Mesenchymal stem cell (in vitro differentiated cells and primary cell): Measurements from ENCODE around the gene IL1RAPL2.
A peak's percentile ranks its signal among the peaks of the same experiment; 100 is the strongest.

ENCODE experiments used
- DNase-seq: peaks from one replicate; pipeline ENCODE4 v3.0.0-alpha.2; 2013
- H2AFZ ChIP-seq: one replicate; pipeline ENCODE4 v1.6.1; 2013; ENCODE audit warnings: low read depth, mild to moderate bottlenecking, control low read depth, inconsistent platforms, low read length, moderate library complexity
- H2AK5ac ChIP-seq: 2 replicates; pipeline ENCODE4 v1.6.1; 2013; ENCODE audit warnings: low read length, moderate library complexity, mild to moderate bottlenecking, inconsistent platforms; ENCODE audit not compliant: severe bottlenecking
- H2BK120ac ChIP-seq: one replicate; pipeline ENCODE4 v1.6.1; 2013; ENCODE audit warnings: low read depth, mild to moderate bottlenecking, inconsistent platforms, low read length, moderate library complexity
- H2BK12ac ChIP-seq, 2 experiments: one replicate each; pipeline ENCODE4 v1.6.1; 2013; ENCODE audit warnings: inconsistent platforms in 2 of 2, low read length in 2 of 2, mild to moderate bottlenecking in 2 of 2, moderate library complexity in 2 of 2, control low read depth in 1 of 2
- H2BK15ac ChIP-seq: one replicate; pipeline ENCODE4 v1.6.1; 2013; ENCODE audit warnings: mild to moderate bottlenecking, low read depth, inconsistent platforms; ENCODE audit not compliant: poor library complexity, severe bottlenecking
- H2BK5ac ChIP-seq: 2 replicates; pipeline ENCODE4 v1.6.1; 2013; ENCODE audit warnings: low read depth, mild to moderate bottlenecking, low read length, control low read depth, inconsistent platforms; ENCODE audit not compliant: poor library complexity, severe bottlenecking
- H3K14ac ChIP-seq, 2 experiments: one replicate each; pipeline ENCODE4 v1.6.1; 2013; ENCODE audit warnings: inconsistent platforms in 2 of 2, low read length in 2 of 2, control low read depth in 1 of 2, mild to moderate bottlenecking in 1 of 2, moderate library complexity in 1 of 2
- H3K18ac ChIP-seq, 2 experiments: one replicate each; pipeline ENCODE4 v1.6.1; 2013; ENCODE audit warnings: inconsistent platforms in 2 of 2, low read length in 2 of 2, control low read depth in 1 of 2, low read depth in 1 of 2, mild to moderate bottlenecking in 1 of 2
- H3K23ac ChIP-seq, 2 experiments: one replicate each; pipeline ENCODE4 v1.6.1; 2013; ENCODE audit warnings: inconsistent platforms in 2 of 2, low read length in 2 of 2, mild to moderate bottlenecking in 2 of 2, moderate library complexity in 2 of 2, control low read depth in 1 of 2
- H3K27ac ChIP-seq: 2 replicates; pipeline ENCODE4 v1.5.1; 2013; ENCODE audit warnings: mild to moderate bottlenecking, moderate library complexity, low read length, control low read depth, inconsistent platforms; ENCODE audit not compliant: poor library complexity, severe bottlenecking
- H3K27me3 ChIP-seq, 2 experiments: 2 replicates each; pipeline versions ENCODE4 v1.6.1 to v1.7.0; 2013; ENCODE audit warnings: low read length in 2 of 2, mild to moderate bottlenecking in 2 of 2, moderate library complexity in 2 of 2, control low read depth in 1 of 2, inconsistent platforms in 1 of 2; ENCODE audit not compliant: control insufficient read depth in 1 of 2, insufficient read depth in 1 of 2
- H3K36me3 ChIP-seq, 2 experiments: 2 replicates each; pipeline versions ENCODE4 v1.6.1 to v1.7.0; 2013; ENCODE audit warnings: low read length in 2 of 2, control low read depth in 1 of 2, inconsistent platforms in 1 of 2, low read depth in 1 of 2, mild to moderate bottlenecking in 1 of 2; ENCODE audit not compliant: insufficient read depth in 2 of 2, control insufficient read depth in 1 of 2
- H3K4ac ChIP-seq, 2 experiments: one replicate each; pipeline ENCODE4 v1.6.1; 2013; ENCODE audit warnings: inconsistent platforms in 2 of 2, low read length in 2 of 2, mild to moderate bottlenecking in 2 of 2, moderate library complexity in 2 of 2, control low read depth in 1 of 2, low read depth in 1 of 2
- H3K4me1 ChIP-seq: 2 replicates; pipeline ENCODE4 v1.6.1; 2013; ENCODE audit warnings: low read depth, low read length, control low read depth; ENCODE audit not compliant: control insufficient read depth, insufficient read depth
- H3K4me2 ChIP-seq: 2 replicates; pipeline ENCODE4 v1.6.1; 2013; ENCODE audit warnings: low read length, mild to moderate bottlenecking, inconsistent platforms; ENCODE audit not compliant: poor library complexity, severe bottlenecking
- H3K4me3 ChIP-seq, 2 experiments: 2 replicates each; pipeline versions ENCODE4 v1.5.1 to v1.7.0; 2013; ENCODE audit warnings: low read length in 2 of 2, mild to moderate bottlenecking in 2 of 2, control low read depth in 1 of 2, low read depth in 1 of 2; ENCODE audit not compliant: insufficient read depth in 1 of 2
- H3K79me1 ChIP-seq: replicated peaks from 2 replicates; pipeline ENCODE4 v1.6.1; 2013; ENCODE audit warnings: mild to moderate bottlenecking, control low read depth, low read length, inconsistent platforms; ENCODE audit not compliant: poor library complexity, severe bottlenecking
- H3K9ac ChIP-seq: 2 replicates; pipeline ENCODE4 v1.7.0; 2013; ENCODE audit warnings: mild to moderate bottlenecking, low read length, moderate library complexity
- H3K9me3 ChIP-seq: 2 replicates; pipeline ENCODE4 v1.7.0; 2013; ENCODE audit warnings: mild to moderate bottlenecking, low read length; ENCODE audit not compliant: control insufficient read depth
- H4K8ac ChIP-seq: one replicate; pipeline ENCODE4 v1.6.1; 2013; ENCODE audit warnings: inconsistent platforms, mild to moderate bottlenecking, low read length, moderate library complexity
- H4K91ac ChIP-seq: one replicate; pipeline ENCODE4 v1.6.1; 2013; ENCODE audit warnings: mild to moderate bottlenecking, low read length, inconsistent platforms
- WGBS: methylation state at CpG from one replicate; pipeline ENCODE4 v1.1.7; 2013; ENCODE audit warnings: mixed read lengths; 5-methylcytosine and 5-hydroxymethylcytosine counted together

IL1RAPL2 gene

GRCh38 chrX:105136786-105137185, 570.8 kb downstream of the IL1RAPL2 start:
- Histone ChIP-seq H3K79me1 (no peaks in the 10 kb centered on the region), H4K91ac (no peak overlapping the region), H2BK120ac (no peak overlapping the region), H3K18ac (no peak overlapping the region), H3K36me3 (no peaks in the 10 kb centered on the region), H3K4me2 (no peak overlapping the region), H2BK5ac (no peak overlapping the region), H3K9me3 (no peaks in the 10 kb centered on the region), H3K4me1 (no peaks in the 10 kb centered on the region), H4K8ac (no peak overlapping the region), H3K14ac (no peak overlapping the region), H3K4ac (no peak overlapping the region), H3K9ac (no peak overlapping the region), H2AFZ (no peak overlapping the region), H3K27me3 (no peaks in the 10 kb centered on the region), H2BK15ac (no peak overlapping the region), H3K23ac (no peak overlapping the region), H2BK12ac (no peak overlapping the region), H3K27ac (no peak overlapping the region), H2AK5ac (no peak overlapping the region), H3K4me3 (no peak overlapping the region)
- DNase-seq = no peak

- DNase-seq = no peak
- no peak overlapping the region for H4K91ac ChIP-seq
- H2BK120ac ChIP-seq = no peak overlapping the region
- H2BK5ac ChIP-seq = no peak overlapping the region
- H3K36me3 ChIP-seq = no peaks in the 10 kb centered on the region
- no peaks in the 10 kb centered on the region for H3K4me1 ChIP-seq
- no peaks in the 10 kb centered on the region for H3K27me3 ChIP-seq
- no peak overlapping the region for H3K9ac ChIP-seq
- H3K4ac ChIP-seq = no peak overlapping the region
- H3K18ac ChIP-seq = no peak overlapping the region
- H3K4me3 ChIP-seq = no peak overlapping the region
- H2AFZ ChIP-seq = no peak overlapping the region
- H3K9me3 ChIP-seq = no peaks in the 10 kb centered on the region
- no peak overlapping the region for H2BK12ac ChIP-seq
- H3K23ac ChIP-seq = no peak overlapping the region
- no peak overlapping the region for H2AK5ac ChIP-seq
- H4K8ac ChIP-seq = no peak overlapping the region
- no peak overlapping the region for H3K14ac ChIP-seq
- no peak overlapping the region for H2BK15ac ChIP-seq
- H3K27ac ChIP-seq = no peak overlapping the region
- H3K79me1 ChIP-seq = no peaks in the 10 kb centered on the region
- no CpG with 5 or more reads among the region's 1 CpG for WGBS
- H3K4me2 ChIP-seq = no peak overlapping the region
These were observed 584.0 kb downstream of the IL1RAPL2 start for GRCh38 chrX:105150036-105150435.

GRCh38 chrX:105150557-105150956, 584.6 kb downstream of the IL1RAPL2 start:
- H3K4me2 ChIP-seq = no peak overlapping the region
- DNase-seq = peak; percentile 85
- no peak overlapping the region for H3K27ac ChIP-seq
- no peaks in the 10 kb centered on the region for H3K9me3 ChIP-seq
- no peaks in the 10 kb centered on the region for H3K79me1 ChIP-seq
- H3K23ac ChIP-seq = no peak overlapping the region
- H3K4me3 ChIP-seq = no peak overlapping the region
- H2AK5ac ChIP-seq = no peak overlapping the region
- no CpG with 5 or more reads among the region's 4 CpGs for WGBS
- no peak overlapping the region for H3K14ac ChIP-seq
- H3K4ac ChIP-seq = no peak overlapping the region
- H4K8ac ChIP-seq = no peak overlapping the region
- H2BK5ac ChIP-seq = no peak overlapping the region
- no peak overlapping the region for H2BK15ac ChIP-seq
- H2BK12ac ChIP-seq = no peak overlapping the region
- no peak overlapping the region for H3K18ac ChIP-seq
- no peak overlapping the region for H2BK120ac ChIP-seq
- H3K9ac ChIP-seq = no peak overlapping the region
- H2AFZ ChIP-seq = no peak overlapping the region
- H4K91ac ChIP-seq = no peak overlapping the region
- H3K36me3 ChIP-seq = no peaks in the 10 kb centered on the region
- no peaks in the 10 kb centered on the region for H3K27me3 ChIP-seq
- H3K4me1 ChIP-seq = no peaks in the 10 kb centered on the region

- H2BK12ac ChIP-seq = no peak overlapping the region
- H2AK5ac ChIP-seq = no peak overlapping the region
- H3K4me2 ChIP-seq = no peak overlapping the region
- H3K14ac ChIP-seq = no peak overlapping the region
- WGBS = 71% methylated on average over 1 of the region's 3 CpGs
- H3K27me3 ChIP-seq = peaks cover 0 to 7% of the 10 kb centered on the region in 2 experiments
- no peak overlapping the region for H3K27ac ChIP-seq
- H3K23ac ChIP-seq = no peak overlapping the region
- no peak overlapping the region for H2AFZ ChIP-seq
- H3K4me3 ChIP-seq = no peak overlapping the region
- H2BK5ac ChIP-seq = no peak overlapping the region
- no peaks in the 10 kb centered on the region for H3K9me3 ChIP-seq
- no peak overlapping the region for H3K18ac ChIP-seq
- H3K79me1 ChIP-seq = no peaks in the 10 kb centered on the region
- H3K4ac ChIP-seq = no peak overlapping the region
- no peak for DNase-seq
- no peak overlapping the region for H4K91ac ChIP-seq
- H4K8ac ChIP-seq = no peak overlapping the region
- no peaks in the 10 kb centered on the region for H3K36me3 ChIP-seq
- H3K4me1 ChIP-seq = no peaks in the 10 kb centered on the region
- no peak overlapping the region for H2BK120ac ChIP-seq
- H3K9ac ChIP-seq = no peak overlapping the region
- H2BK15ac ChIP-seq = no peak overlapping the region
These were observed 601.2 kb downstream of the IL1RAPL2 start for GRCh38 chrX:105167233-105167632.
